COLO668 (cell line): ENCODE measurements around the gene DDX25.

ENCODE experiments used
- DNase-seq: peaks from one replicate; lab custom pipeline; 2025; ENCODE audit not compliant: unreplicated experiment; lab: John Stamatoyannopoulos, UW

DDX25 gene

DNA sequence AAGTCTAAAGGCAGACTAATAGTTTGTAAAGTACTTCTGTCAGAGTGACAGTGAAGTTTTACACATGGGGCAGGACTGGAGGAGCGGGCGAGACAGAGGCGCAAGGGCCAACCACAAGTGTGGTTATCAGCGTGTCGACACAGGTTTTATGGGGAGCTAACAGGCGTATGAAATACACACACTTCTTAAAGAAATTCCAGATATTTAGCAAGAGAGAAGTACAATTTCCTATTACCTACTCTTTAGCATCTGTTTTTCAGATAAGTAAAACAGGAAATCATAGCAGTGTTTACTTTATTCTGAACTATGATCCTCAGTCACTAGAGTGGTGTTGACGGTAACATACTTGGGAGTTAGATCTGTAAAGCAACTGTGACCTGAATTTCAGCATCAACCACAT, 64.0 kb downstream of the DDX25 start:
- no peak for DNase-seq

DNA sequence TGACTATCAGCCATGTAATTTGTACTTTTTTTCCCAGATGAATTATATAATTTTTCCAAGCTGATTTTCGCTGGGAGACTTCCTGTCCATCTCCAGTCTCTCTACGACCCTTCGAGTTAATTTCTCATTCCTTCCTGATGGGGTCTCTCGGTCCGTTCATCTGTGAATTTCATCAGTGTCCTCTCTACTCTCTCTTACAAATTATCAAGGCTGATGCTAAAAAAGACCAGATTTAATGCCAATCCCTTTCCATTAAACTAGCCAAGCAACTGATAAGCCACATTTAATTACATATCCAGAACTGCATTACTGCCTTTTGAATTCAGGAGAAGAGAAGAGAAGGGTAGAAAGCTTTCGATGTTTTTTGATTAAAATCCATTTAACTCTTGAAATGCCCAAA, 67.3 kb downstream of the DDX25 start:
- no peak for DNase-seq

DNA sequence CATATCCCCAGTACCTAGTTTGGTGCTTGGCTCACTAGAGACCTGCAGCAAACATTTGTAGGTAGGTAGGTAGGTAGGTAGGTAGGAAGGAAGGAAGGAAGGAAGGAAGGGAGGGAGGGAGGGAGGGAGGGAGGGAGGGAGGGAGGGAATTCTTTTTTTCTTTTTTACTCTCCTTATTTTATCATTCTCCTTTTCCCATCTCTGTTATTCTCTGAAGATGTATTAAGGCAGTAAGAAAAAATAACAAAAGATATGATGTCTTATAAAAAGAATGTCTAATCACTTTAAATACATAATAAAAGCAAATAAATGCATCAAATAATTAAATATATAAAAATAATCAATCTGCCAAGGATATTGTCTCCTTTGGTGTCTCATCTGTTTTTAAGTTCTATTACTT, 70.0 kb downstream of the DDX25 start:
- DNase-seq: no peak

DNA sequence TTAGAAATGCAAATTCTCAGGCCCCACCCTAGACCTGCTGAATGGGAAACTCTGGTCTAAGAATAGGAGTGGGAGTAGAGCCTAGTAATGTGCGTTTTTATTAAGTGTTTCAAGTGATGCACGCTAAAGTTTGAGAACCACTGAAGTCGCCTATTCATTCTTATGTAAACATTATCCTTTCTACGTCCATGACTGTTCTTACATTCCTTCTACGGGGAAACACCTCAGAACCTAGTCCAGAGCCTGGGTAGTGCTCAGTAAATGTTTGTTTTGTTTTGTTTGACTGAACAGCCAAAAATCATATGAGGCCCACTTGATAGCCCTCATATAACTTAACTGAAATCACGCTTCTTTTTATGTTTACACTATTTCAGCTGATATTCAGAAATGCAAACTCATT, 71.3 kb downstream of the DDX25 start:
- no peak for DNase-seq

DNA sequence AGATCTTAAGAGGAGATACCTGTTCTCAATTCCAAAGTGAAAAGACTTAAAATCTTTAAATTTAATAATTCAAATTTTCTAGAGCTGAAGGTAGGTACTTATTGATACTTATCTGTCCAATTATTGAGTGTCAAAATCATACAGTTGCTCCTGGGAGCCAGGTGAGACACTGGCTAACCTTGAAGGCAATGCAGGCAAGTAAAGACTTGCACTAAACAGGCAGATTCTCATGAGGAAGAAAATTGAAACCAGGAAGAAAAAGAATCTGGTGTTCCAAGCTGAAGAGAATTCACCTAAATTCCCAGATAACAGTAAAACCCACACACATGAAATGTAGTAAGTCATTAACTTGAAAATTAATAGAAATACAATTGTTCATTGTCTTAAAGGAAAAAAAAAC, 71.8 kb downstream of the DDX25 start:
- no peak for DNase-seq

DNA sequence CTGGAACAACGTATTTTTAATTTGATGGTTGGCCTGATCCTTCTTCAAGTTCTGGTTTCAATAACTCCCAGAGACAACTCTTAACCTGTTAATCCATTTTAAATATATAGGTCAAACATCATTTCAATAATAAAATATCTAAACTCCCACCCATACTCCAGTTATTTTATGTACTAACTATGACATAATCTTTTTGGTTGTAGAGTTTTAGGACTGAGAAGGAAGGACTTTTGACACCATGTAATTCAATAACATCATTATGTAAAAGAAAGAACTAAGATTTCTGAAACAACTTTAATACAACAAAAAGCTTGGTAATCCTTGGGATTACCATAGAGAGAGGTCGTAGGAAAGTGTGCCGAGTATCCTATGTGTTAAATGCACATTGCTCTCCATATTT, 73.0 kb downstream of the DDX25 start:
- DNase-seq: no peak

DNA sequence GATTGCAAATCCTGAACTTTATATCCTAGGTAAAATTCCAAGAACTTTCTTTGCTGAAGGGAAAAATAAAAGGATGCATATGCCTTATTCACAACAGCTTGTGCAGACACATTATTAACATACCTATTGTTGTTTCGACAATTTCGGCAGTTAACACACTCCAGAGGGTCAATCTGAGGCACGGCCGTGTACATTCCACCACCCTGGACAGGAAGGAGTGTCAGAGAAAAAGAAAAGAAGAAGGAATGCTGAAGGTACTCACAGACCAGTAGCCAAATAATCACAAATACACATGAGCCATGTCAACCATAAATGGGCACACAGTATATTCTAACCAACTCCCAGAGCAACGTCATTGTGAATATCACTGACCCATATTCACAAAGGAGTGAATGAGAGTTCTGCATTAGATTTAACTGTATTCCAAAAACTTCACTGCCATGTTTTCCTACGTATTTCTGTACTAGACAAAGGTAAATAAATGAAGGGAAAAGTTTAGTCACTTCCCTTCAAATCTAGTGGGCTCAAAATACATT, 73.9 kb downstream of the DDX25 start:
- DNase-seq: no peak
